RWPE1 (cell line): ENCODE results near the gene PTPN7.
A peak's percentile ranks its signal among the peaks of the same experiment; 100 is the strongest.

Experiments
- CTCF ChIA-PET: fragments of 350-600 bp; sonication (Branson Sonifier 250); formaldehyde crosslinking; extraction: SDS; loops from one replicate; lab custom pipeline; 2021; lab: Yijun Ruan, JAX
- POLR2A ChIA-PET: fragments of 400-600 bp; formaldehyde crosslinking; extraction: SDS; loops from one replicate; lab custom pipeline; 2020; ENCODE audit warnings: antibody characterized with exemption; ENCODE audit not compliant: low non-redundant PET; lab: Yijun Ruan, JAX
- DNase-seq: peaks from one replicate; pipeline ENCODE4 v3.0.0; 2012; ENCODE audit warnings: low spot score
- H3K27ac ChIP-seq: fragments of 450-650 bp; 2 replicates; pipeline ENCODE4 v1.5.1; 2017
- CTCF ChIP-seq: fragments of 450-650 bp; conservative IDR thresholded peaks from 2 replicates; pipeline ENCODE4 v1.5.1; 2017; ENCODE audit warnings: low read depth, mild to moderate bottlenecking

The PTPN7 gene

GRCh38 chr1:202124142-202124541 lies 36.3 kb downstream of the PTPN7 start:
- ChIA-PET POLR2A (no interaction called here), CTCF (interaction anchor here (0.6 to 7.8 kb wide), 5 partner anchors 10 to 763 kb away, joined by 3 to 114 read pairs (median 8); partner anchors contain the start of gene ELF3)
- DNase-seq: no peak
- H3K27ac ChIP-seq: no peak overlapping the region
- no peak for TF ChIP-seq CTCF

GRCh38 chr1:202123336-202123813 lies 37.0 kb downstream of the PTPN7 start:
- CTCF ChIA-PET: interaction anchor here (0.6 to 7.8 kb wide), 6 partner anchors 11 to 762 kb away, joined by 3 to 114 read pairs (median 6); partner anchors contain the start of genes ELF3 and LMOD1
- POLR2A ChIA-PET: interaction anchor here (0.6 kb wide), 1 partner anchor 10 kb away, joined by 3 read pairs; no protein-coding TSS in a partner anchor
- no peak overlapping the region for H3K27ac ChIP-seq
- no peak for TF ChIP-seq CTCF
- DNase-seq: no peak

- POLR2A ChIA-PET: interaction anchor here (0.6 kb wide), 2 partner anchors 9 to 55 kb away, joined by 3 read pairs; no protein-coding TSS in a partner anchor
These were observed 37.6 kb downstream of the PTPN7 start, which contains the start of gene GPR37L1 for GRCh38 chr1:202122639-202123335. Gene GPR37L1, plus strand, starts transcription at chr1:202122917. Its CDS starts 47 bp downstream, at chr1:202122964.

GRCh38 chr1:202121006-202121405 lies 39.4 kb downstream of the PTPN7 start:
- POLR2A ChIA-PET: interaction anchor here (1.3 kb wide), 1 partner anchor 111 kb away, joined by 3 read pairs; the partner anchor contains the start of gene ELF3
- no peak overlapping the region for H3K27ac ChIP-seq
- CTCF ChIA-PET: interaction anchor here (0.6 to 7.8 kb wide), 5 partner anchors 8 to 283 kb away, joined by 3 to 114 read pairs (median 4); partner anchors contain the start of gene ELF3
- DNase-seq: no peak
- TF ChIP-seq CTCF: no peak

More at GRCh38 chr1:202122639-202123335, 37.6 kb downstream of the PTPN7 start, which contains the start of gene GPR37L1:
- no peak for TF ChIP-seq CTCF
- CTCF ChIA-PET: interaction anchor here (0.6 to 7.8 kb wide), 6 partner anchors 12 to 177 kb away, joined by 3 to 114 read pairs (median 6); partner anchors contain the start of genes ELF3 and LMOD1
- H3K27ac ChIP-seq: no peak within 1 kb of the TSS
- no peak for DNase-seq

- ChIA-PET CTCF (interaction anchor here (0.5 to 7.8 kb wide), 15 partner anchors 9 to 563 kb away, joined by 3 to 114 read pairs (median 4); partner anchors contain the start of gene ELF3), POLR2A (interaction anchor here (1.1 kb wide), 1 partner anchor 108 kb away, joined by 7 read pairs; the partner anchor contains the start of gene ELF3)
- no peak for TF ChIP-seq CTCF
- H3K27ac ChIP-seq: peak overlapping the region; percentile 36
- no peak for DNase-seq
These were observed 42.5 kb downstream of the PTPN7 start for GRCh38 chr1:202117898-202118371.

- DNase-seq: no peak
- no peak for TF ChIP-seq CTCF
- no peak overlapping the region for H3K27ac ChIP-seq
- CTCF ChIA-PET: interaction anchor here (0.6 to 7.8 kb wide), 5 partner anchors 63 to 117 kb away, joined by 3 to 114 read pairs (median 4); partner anchors contain the start of gene ELF3
- POLR2A ChIA-PET: no interaction called here
These were observed 44.1 kb downstream of the PTPN7 start for GRCh38 chr1:202116287-202116686.
